ENCODE measurements around the gene ADM2.

The ADM2 gene

GRCh38 chr22:50463188-50463900 lies 18.0 kb upstream of the ADM2 start:
- in situ Hi-C loops (cut with HindIII; ENCODE audit: low sequenced_read_pairs), result no loop called here
- DNase-seq (ENCODE audit: low read depth, low spot score), result no peak
- no peak for TF ChIP-seq CTCF (IDR thresholded peaks at IDR 0.05; ENCODE audit: low read depth, low read length)
- no peak overlapping the region for H3K4me3 ChIP-seq (ENCODE audit: low read depth, low read length)

- TF ChIP-seq CTCF (IDR thresholded peaks at IDR 0.05; ENCODE audit: low read depth, low read length), result no peak
- DNase-seq (ENCODE audit: low read depth, low spot score), result no peak
- in situ Hi-C loops (cut with HindIII; ENCODE audit: low sequenced_read_pairs), result no loop called here
- no peak overlapping the region for H3K4me3 ChIP-seq (ENCODE audit: low read depth, low read length)
Observed at GRCh38 chr22:50464451-50464850, 16.9 kb upstream of the ADM2 start.

GRCh38 chr22:50465066-50465930 lies 16.0 kb upstream of the ADM2 start:
- no peak for DNase-seq (ENCODE audit: low read depth, low spot score)
- in situ Hi-C loops (cut with HindIII; ENCODE audit: low sequenced_read_pairs), result no loop called here
- no peak overlapping the region for H3K4me3 ChIP-seq (ENCODE audit: low read depth, low read length)
- no peak for TF ChIP-seq CTCF (IDR thresholded peaks at IDR 0.05; ENCODE audit: low read depth, low read length)

- no peak overlapping the region for H3K4me3 ChIP-seq (ENCODE audit: low read depth, low read length)
- DNase-seq (ENCODE audit: low read depth, low spot score), result no peak
- in situ Hi-C loops (cut with HindIII; ENCODE audit: low sequenced_read_pairs), result no loop called here
- TF ChIP-seq CTCF (IDR thresholded peaks at IDR 0.05; ENCODE audit: low read depth, low read length), result no peak
Observed at GRCh38 chr22:50467341-50467740, 14.0 kb upstream of the ADM2 start.

GRCh38 chr22:50467773-50468440 lies 13.4 kb upstream of the ADM2 start:
- no peak for TF ChIP-seq CTCF (IDR thresholded peaks at IDR 0.05; ENCODE audit: low read depth, low read length)
- in situ Hi-C loops (cut with HindIII; ENCODE audit: low sequenced_read_pairs), result no loop called here
- no peak for DNase-seq (ENCODE audit: low read depth, low spot score)
- no peak overlapping the region for H3K4me3 ChIP-seq (ENCODE audit: low read depth, low read length)

GRCh38 chr22:50468626-50469025 lies 12.7 kb upstream of the ADM2 start:
- H3K4me3 ChIP-seq (ENCODE audit: low read depth, low read length), result no peak overlapping the region
- DNase-seq (ENCODE audit: low read depth, low spot score), result no peak
- no peak for TF ChIP-seq CTCF (IDR thresholded peaks at IDR 0.05; ENCODE audit: low read depth, low read length)
- in situ Hi-C loops (cut with HindIII; ENCODE audit: low sequenced_read_pairs), result no loop called here
